ENCODE data around the gene PARP3.

DNA sequence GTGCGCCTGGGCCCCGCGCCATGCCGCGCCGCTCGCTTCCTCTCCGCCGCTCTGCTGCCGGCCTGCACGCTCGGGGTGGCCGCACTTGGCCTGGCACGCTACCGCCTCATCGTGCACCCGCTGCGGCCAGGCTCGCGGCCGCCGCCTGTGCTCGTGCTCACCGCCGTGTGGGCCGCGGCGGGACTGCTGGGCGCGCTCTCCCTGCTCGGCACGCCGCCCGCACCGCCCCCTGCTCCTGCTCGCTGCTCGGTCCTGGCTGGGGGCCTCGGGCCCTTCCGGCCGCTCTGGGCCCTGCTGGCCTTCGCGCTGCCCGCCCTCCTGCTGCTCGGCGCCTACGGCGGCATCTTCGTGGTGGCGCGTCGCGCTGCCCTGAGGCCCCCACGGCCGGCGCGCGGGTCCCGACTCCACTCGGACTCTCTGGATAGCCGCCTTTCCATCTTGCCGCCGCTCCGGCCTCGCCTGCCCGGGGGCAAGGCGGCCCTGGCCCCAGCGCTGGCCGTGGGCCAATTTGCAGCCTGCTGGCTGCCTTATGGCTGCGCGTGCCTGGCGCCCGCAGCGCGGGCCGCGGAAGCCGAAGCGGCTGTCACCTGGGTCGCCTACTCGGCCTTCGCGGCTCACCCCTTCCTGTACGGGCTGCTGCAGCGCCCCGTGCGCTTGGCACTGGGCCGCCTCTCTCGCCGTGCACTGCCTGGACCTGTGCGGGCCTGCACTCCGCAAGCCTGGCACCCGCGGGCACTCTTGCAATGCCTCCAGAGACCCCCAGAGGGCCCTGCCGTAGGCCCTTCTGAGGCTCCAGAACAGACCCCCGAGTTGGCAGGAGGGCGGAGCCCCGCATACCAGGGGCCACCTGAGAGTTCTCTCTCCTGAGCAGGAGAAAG lies 14.0 kb downstream of the PARP3 start:
- TF ChIP-seq GATA3 (IDR thresholded peaks at IDR 0.05; ENCODE audit: low read depth, low read length): no peak
- no peak for TF ChIP-seq GATA2 (IDR thresholded peaks at IDR 0.05; ENCODE audit: low read depth, low read length)

Data from SH-SY5Y (cell line).